Ishikawa (cell line): ENCODE data around the gene PSENEN.

Source experiments
- CREB1 ChIP-seq: IDR thresholded peaks from 2 replicates; pipeline ENCODE4 v1.6.1; 2012; ENCODE audit warnings: low read depth
- MAX ChIP-seq: IDR thresholded peaks from 2 replicates; pipeline ENCODE4 v1.6.1; 2012
- RAD21 ChIP-seq: IDR thresholded peaks from 2 replicates; pipeline ENCODE4 v1.6.1; 2012; ENCODE audit warnings: low read depth
- REST ChIP-seq: IDR thresholded peaks from 2 replicates; pipeline ENCODE4 v1.6.1; 2012; ENCODE audit warnings: low read depth, mild to moderate bottlenecking
- TAF1 ChIP-seq: IDR thresholded peaks from 2 replicates; pipeline ENCODE4 v1.6.1; 2012; ENCODE audit warnings: low read depth, mild to moderate bottlenecking
- TCF12 ChIP-seq: IDR thresholded peaks from 2 replicates; pipeline ENCODE4 v1.6.1; 2012; ENCODE audit warnings: low read depth
- USF1 ChIP-seq: IDR thresholded peaks from 2 replicates; pipeline ENCODE4 v1.6.1; 2012

GRCh38 chr19:35783469-35784434 is 38.3 kb downstream of the PSENEN start:
- TF ChIP-seq TCF12 (no peak), TAF1 (no peak), RAD21 (no peak), MAX (no peak), REST (no peak), CREB1 (no peak), USF1 (no peak)
